Measurements from ENCODE around the gene SERTAD4.

The SERTAD4 gene

GRCh38 chr1:210218047-210218446 is 14.5 kb upstream of the SERTAD4 start:
- TF ChIP-seq SUZ12 (IDR thresholded peaks at IDR 0.05; ENCODE audit: extremely low read depth, insufficient read depth, insufficient read length) (no peak), ZNF274 (IDR thresholded peaks at IDR 0.05; ENCODE audit: low read depth, low read length) (no peak), YY1 (IDR thresholded peaks at IDR 0.05; ENCODE audit: insufficient read depth, insufficient read length) (no peak)
- Histone ChIP-seq H3K27me3 (ENCODE audit: insufficient read depth, insufficient read length) (no peaks in the 10 kb centered on the region), H3K4me1 (ENCODE audit: insufficient read depth, insufficient read length) (peaks cover under 1% of the 10 kb centered on the region), H3K9ac (ENCODE audit: insufficient read length, low read depth) (no peak overlapping the region), H3K4me3 (ENCODE audit: insufficient read length, low read depth) (no peak overlapping the region), H3K9me3 (ENCODE audit: insufficient read depth, low read length) (no peaks in the 10 kb centered on the region), H3K36me3 (ENCODE audit: insufficient read depth, insufficient read length, low read length) (no peaks in the 10 kb centered on the region)
- no peak for DNase-seq (ENCODE audit: low read depth, low spot score)

DNA sequence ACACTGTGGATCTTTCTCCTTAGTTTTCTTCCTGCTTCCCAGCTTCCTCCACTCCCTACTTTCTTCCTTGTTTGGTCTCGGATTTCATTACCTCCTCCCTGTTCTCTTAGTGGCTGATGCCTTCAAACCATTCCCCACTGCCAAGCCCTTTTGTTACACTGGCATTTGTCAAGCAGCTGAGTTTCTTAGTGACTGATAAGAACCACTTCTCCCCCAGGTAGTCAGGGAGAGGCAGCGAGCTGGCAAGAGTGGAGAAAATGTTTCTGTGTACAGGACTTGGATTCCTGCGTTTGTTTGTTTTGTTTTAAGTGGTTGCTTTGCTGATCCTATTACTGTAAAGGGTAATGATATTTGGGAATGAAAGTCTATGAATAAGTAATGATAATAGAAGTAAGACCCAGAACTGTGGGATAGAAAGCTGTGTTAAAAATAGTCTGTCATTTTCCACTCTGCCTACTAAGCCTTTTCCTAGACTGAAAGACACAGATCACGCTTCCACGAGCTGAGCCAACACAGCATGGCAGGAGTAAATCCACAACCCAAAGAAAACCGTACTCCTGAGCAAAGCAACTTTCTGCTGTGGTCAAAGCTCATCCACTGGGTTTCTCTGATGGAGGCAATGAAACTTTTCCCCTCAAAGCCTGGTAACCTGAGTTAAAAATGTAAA is 10.1 kb upstream of the SERTAD4 start:
- H3K9me3 ChIP-seq (ENCODE audit: insufficient read depth, low read length), result no peaks in the 10 kb centered on the region
- H3K4me1 ChIP-seq (ENCODE audit: insufficient read depth, insufficient read length), result peaks cover 4% of the 10 kb centered on the region
- no peaks in the 10 kb centered on the region for H3K36me3 ChIP-seq (ENCODE audit: insufficient read depth, insufficient read length, low read length)
- TF ChIP-seq ZNF274 (IDR thresholded peaks at IDR 0.05; ENCODE audit: low read depth, low read length), result no peak
- no peak for TF ChIP-seq SUZ12 (IDR thresholded peaks at IDR 0.05; ENCODE audit: extremely low read depth, insufficient read depth, insufficient read length)
- no peak for TF ChIP-seq YY1 (IDR thresholded peaks at IDR 0.05; ENCODE audit: insufficient read depth, insufficient read length)
- peak; percentile 58 for DNase-seq (ENCODE audit: low read depth, low spot score)
- H3K9ac ChIP-seq (ENCODE audit: insufficient read length, low read depth), result no peak overlapping the region
- H3K27me3 ChIP-seq (ENCODE audit: insufficient read depth, insufficient read length), result no peaks in the 10 kb centered on the region
- H3K4me3 ChIP-seq (ENCODE audit: insufficient read length, low read depth), result no peak overlapping the region

DNA sequence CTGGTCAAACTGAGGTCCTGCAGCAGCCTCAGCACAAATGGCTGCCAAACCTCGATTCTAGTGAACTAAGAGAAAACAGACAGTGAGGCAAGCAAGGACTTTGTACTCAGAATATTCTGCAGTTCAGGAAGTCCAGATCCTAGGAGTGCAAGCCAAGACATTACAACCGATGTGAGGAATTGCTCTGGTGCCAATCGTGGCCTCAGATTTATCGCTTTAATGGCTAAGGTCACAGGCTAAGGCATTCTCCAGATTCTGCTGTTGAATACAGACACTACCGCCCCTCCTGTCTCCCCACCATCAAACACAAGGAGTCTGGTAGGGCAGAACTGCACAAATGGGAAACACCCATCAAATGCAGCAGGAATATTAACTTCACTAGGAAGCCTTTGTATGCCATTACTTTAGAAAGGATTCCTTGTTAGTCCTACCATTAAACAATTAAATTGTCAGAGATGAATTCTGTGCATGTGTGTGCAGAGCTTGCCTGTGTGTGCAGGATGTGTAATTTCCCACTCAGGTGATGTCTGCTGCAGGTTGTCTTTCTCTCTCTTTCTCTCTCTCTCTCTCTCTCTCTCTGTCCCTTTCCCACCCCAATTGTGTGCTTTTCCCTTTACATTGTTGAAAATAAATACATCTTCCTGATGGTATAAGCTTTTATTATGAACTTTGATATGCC is 9.2 kb upstream of the SERTAD4 start:
- Histone ChIP-seq H3K9me3 (ENCODE audit: insufficient read depth, low read length) (no peaks in the 10 kb centered on the region), H3K4me1 (ENCODE audit: insufficient read depth, insufficient read length) (peaks cover 4% of the 10 kb centered on the region), H3K36me3 (ENCODE audit: insufficient read depth, insufficient read length, low read length) (no peaks in the 10 kb centered on the region), H3K9ac (ENCODE audit: insufficient read length, low read depth) (no peak overlapping the region), H3K27me3 (ENCODE audit: insufficient read depth, insufficient read length) (no peaks in the 10 kb centered on the region), H3K4me3 (ENCODE audit: insufficient read length, low read depth) (no peak overlapping the region)
- DNase-seq (ENCODE audit: low read depth, low spot score), result no peak
- no peak for TF ChIP-seq ZNF274 (IDR thresholded peaks at IDR 0.05; ENCODE audit: low read depth, low read length)
- no peak for TF ChIP-seq YY1 (IDR thresholded peaks at IDR 0.05; ENCODE audit: insufficient read depth, insufficient read length)
- no peak for TF ChIP-seq SUZ12 (IDR thresholded peaks at IDR 0.05; ENCODE audit: extremely low read depth, insufficient read depth, insufficient read length)

DNA sequence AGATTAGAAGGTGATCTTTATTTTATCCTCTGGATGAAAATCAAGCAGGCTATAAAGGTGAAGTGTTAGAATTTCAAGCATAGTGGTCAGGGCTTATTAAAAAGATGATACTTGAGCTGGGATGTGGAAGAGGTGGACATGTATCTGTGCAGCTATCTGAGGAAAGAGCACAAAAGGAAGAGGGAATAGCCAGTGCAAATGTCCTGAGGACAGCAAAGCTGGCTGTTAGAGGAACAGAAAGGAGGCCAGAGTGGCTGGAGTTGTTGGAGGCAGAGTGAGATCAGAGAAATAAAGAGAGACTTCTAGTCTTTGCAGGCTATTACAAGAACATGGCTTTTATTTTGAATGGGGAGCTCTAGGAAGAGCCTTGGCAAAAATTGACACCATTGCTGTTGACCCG is 4.4 kb upstream of the SERTAD4 start:
- H3K36me3 ChIP-seq (ENCODE audit: insufficient read depth, insufficient read length, low read length), result no peaks in the 10 kb centered on the region
- H3K4me3 ChIP-seq (ENCODE audit: insufficient read length, low read depth), result no peak overlapping the region
- DNase-seq (ENCODE audit: low read depth, low spot score), result no peak
- H3K4me1 ChIP-seq (ENCODE audit: insufficient read depth, insufficient read length), result peaks cover 3% of the 10 kb centered on the region
- TF ChIP-seq YY1 (IDR thresholded peaks at IDR 0.05; ENCODE audit: insufficient read depth, insufficient read length), result no peak
- no peak for TF ChIP-seq SUZ12 (IDR thresholded peaks at IDR 0.05; ENCODE audit: extremely low read depth, insufficient read depth, insufficient read length)
- TF ChIP-seq ZNF274 (IDR thresholded peaks at IDR 0.05; ENCODE audit: low read depth, low read length), result no peak
- no peaks in the 10 kb centered on the region for H3K9me3 ChIP-seq (ENCODE audit: insufficient read depth, low read length)
- no peak overlapping the region for H3K9ac ChIP-seq (ENCODE audit: insufficient read length, low read depth)
- H3K27me3 ChIP-seq (ENCODE audit: insufficient read depth, insufficient read length), result no peaks in the 10 kb centered on the region

DNA sequence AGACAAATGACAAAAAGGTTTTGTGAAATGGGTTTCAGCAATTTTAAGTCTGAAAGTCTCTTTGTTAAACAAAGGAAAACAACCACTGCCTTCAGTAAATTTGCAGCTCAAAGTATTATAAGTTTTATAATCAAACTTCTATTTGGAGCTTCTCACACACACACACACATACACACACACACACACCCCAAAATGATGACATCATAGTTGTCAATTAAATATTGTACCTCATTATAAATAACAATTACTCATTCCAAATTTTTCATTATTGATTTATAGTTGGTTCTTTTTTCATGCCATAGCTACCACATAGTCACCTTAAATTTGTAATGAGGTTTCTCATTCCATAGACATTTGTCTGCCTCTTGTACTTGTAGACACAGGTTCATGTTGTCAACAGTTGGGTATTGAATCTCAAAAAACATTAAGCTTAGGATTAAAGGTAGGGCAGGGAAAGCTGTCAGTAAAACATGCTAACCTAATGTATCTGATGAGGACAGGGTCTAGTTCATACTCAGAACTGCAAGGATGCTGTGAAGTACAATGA is 2.4 kb upstream of the SERTAD4 start:
- no peaks in the 10 kb centered on the region for H3K27me3 ChIP-seq (ENCODE audit: insufficient read depth, insufficient read length)
- H3K4me1 ChIP-seq (ENCODE audit: insufficient read depth, insufficient read length), result peaks cover 2% of the 10 kb centered on the region
- DNase-seq (ENCODE audit: low read depth, low spot score), result no peak
- no peak overlapping the region for H3K4me3 ChIP-seq (ENCODE audit: insufficient read length, low read depth)
- H3K9ac ChIP-seq (ENCODE audit: insufficient read length, low read depth), result no peak overlapping the region
- TF ChIP-seq ZNF274 (IDR thresholded peaks at IDR 0.05; ENCODE audit: low read depth, low read length) (no peak), SUZ12 (IDR thresholded peaks at IDR 0.05; ENCODE audit: extremely low read depth, insufficient read depth, insufficient read length) (no peak), YY1 (IDR thresholded peaks at IDR 0.05; ENCODE audit: insufficient read depth, insufficient read length) (no peak)
- peaks cover 5% of the 10 kb centered on the region for H3K36me3 ChIP-seq (ENCODE audit: insufficient read depth, insufficient read length, low read length)
- no peaks in the 10 kb centered on the region for H3K9me3 ChIP-seq (ENCODE audit: insufficient read depth, low read length)

GRCh38 chr1:210231846-210232510 is 618 bp upstream of the SERTAD4 start:
- H3K36me3 ChIP-seq (ENCODE audit: insufficient read depth, insufficient read length, low read length), result peaks cover 10% of the 10 kb centered on the region
- H3K4me3 ChIP-seq (ENCODE audit: insufficient read length, low read depth), result peak overlapping the region; percentile 36
- TF ChIP-seq ZNF274 (IDR thresholded peaks at IDR 0.05; ENCODE audit: low read depth, low read length), result no peak
- TF ChIP-seq YY1 (IDR thresholded peaks at IDR 0.05; ENCODE audit: insufficient read depth, insufficient read length), result no peak
- no peak for TF ChIP-seq SUZ12 (IDR thresholded peaks at IDR 0.05; ENCODE audit: extremely low read depth, insufficient read depth, insufficient read length)
- peak overlapping the region; percentile 46 for H3K9ac ChIP-seq (ENCODE audit: insufficient read length, low read depth)
- no peaks in the 10 kb centered on the region for H3K27me3 ChIP-seq (ENCODE audit: insufficient read depth, insufficient read length)
- H3K4me1 ChIP-seq (ENCODE audit: insufficient read depth, insufficient read length), result peaks cover 2% of the 10 kb centered on the region
- H3K9me3 ChIP-seq (ENCODE audit: insufficient read depth, low read length), result no peaks in the 10 kb centered on the region
- no peak for DNase-seq (ENCODE audit: low read depth, low spot score)

DNA sequence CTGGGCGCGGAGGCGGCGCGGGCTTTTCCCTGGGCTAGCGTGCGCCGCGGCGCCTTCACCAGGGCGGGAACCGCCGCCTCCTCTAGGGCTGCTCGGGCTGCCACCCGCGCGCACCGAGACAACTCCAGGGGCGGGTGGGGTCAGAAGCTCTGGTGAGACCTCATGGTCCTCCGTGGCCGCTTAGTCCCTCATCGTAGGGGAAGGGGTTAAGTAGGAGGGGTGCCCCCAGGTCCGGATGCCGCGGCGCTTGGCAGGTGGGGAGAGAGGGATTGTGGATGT is 559 bp downstream of the SERTAD4 start:
- H3K36me3 ChIP-seq (ENCODE audit: insufficient read depth, insufficient read length, low read length), result peaks cover 17% of the 10 kb centered on the region
- no peaks in the 10 kb centered on the region for H3K9me3 ChIP-seq (ENCODE audit: insufficient read depth, low read length)
- H3K4me1 ChIP-seq (ENCODE audit: insufficient read depth, insufficient read length), result peaks cover 2% of the 10 kb centered on the region
- DNase-seq (ENCODE audit: low read depth, low spot score), result no peak
- peak overlapping the region; percentile 86 for H3K9ac ChIP-seq (ENCODE audit: insufficient read length, low read depth)
- TF ChIP-seq ZNF274 (IDR thresholded peaks at IDR 0.05; ENCODE audit: low read depth, low read length) (no peak), SUZ12 (IDR thresholded peaks at IDR 0.05; ENCODE audit: extremely low read depth, insufficient read depth, insufficient read length) (no peak), YY1 (IDR thresholded peaks at IDR 0.05; ENCODE audit: insufficient read depth, insufficient read length) (no peak)
- H3K27me3 ChIP-seq (ENCODE audit: insufficient read depth, insufficient read length), result no peaks in the 10 kb centered on the region
- peak overlapping the region; percentile 70 for H3K4me3 ChIP-seq (ENCODE audit: insufficient read length, low read depth)
